Stimulated activated CD8-positive, alpha-beta memory T cell treated with anti-CD3 and anti-CD28 coated beads, Interleukin-12 subunit alpha, Interleukin-12 subunit beta, amount 100 ng/mL, for 1 hour (primary cell): ENCODE data around the gene HTR4.
"Not testable (repeated sequence)": the region's sequence is repeated elsewhere in the genome, so short reads cannot be mapped to it uniquely, and the experiment has no call there.

Experiments
- DNase-seq: peaks from one replicate; pipeline ENCODE4 v3.0.0-alpha.2; 2020; ENCODE audit warnings: low read depth

Gene HTR4

DNA sequence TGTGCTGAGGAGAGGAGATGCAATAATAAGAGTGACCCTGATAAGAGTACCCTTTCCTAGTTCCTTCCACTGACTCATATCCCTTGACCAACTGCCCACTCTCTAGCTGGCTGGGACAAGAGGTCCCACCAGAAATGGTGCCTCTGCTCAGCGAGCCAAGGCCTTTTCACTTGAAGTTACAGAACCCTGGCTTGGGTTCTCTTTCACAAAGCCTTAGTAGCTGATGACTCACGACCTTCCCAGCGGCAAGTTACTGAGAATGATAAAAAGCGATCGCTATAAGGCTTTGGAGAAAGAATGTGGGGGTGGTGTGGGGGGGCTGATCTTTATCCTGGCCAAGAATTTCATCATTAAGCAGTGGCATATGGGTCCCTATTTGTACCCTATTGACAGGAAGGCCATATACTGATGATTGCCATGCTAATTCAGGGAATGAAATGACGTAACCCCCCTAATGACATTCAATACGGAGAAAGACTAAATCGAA, 180.3 kb downstream of the HTR4 start:
- no peak for DNase-seq

DNA sequence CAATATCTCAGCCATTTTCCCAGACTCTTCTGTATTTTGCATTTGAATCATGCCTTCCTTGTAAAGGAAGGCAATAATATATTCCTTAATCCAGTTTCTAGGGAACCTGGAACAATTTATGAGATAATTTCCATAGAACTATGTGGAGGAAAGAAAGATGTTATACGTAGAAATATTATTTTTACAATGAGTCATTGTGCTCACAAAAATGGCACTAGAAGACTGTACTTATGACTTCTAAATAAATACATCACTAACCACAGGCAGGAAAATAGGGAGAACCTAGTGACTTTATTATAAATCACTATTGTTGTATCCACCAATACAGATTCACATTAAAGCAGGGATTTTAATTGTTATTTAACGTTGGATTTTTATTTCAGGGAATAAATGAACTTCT, 182.9 kb downstream of the HTR4 start:
- DNase-seq: no peak

- DNase-seq: no peak
Observed at GRCh38 chr5:148469501-148469935, 184.8 kb downstream of the HTR4 start.

GRCh38 chr5:148468746-148469145, 185.6 kb downstream of the HTR4 start:
- not testable (repeated sequence) for DNase-seq

DNA sequence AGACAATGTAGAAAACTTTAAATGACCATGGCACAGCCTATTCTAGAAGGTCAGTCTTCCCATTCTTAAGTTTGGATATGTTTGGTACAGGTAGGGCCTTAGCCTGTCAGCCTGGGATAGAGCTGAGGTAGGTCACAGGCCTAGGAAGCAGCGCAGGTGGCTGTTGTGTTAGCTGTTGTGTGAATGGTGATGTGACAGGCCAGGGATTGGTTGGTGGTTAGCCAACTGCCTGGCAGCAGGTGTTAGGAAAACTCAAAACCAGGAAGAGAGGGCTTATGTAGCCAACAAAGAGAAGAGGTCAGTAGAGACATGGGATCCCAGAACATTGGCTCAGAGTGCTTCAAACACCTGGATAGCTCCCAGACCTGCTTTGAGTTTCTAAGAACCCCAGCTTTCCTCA, 186.4 kb downstream of the HTR4 start:
- DNase-seq: no peak

GRCh38 chr5:148466236-148466580, 188.1 kb downstream of the HTR4 start:
- no peak for DNase-seq

DNA sequence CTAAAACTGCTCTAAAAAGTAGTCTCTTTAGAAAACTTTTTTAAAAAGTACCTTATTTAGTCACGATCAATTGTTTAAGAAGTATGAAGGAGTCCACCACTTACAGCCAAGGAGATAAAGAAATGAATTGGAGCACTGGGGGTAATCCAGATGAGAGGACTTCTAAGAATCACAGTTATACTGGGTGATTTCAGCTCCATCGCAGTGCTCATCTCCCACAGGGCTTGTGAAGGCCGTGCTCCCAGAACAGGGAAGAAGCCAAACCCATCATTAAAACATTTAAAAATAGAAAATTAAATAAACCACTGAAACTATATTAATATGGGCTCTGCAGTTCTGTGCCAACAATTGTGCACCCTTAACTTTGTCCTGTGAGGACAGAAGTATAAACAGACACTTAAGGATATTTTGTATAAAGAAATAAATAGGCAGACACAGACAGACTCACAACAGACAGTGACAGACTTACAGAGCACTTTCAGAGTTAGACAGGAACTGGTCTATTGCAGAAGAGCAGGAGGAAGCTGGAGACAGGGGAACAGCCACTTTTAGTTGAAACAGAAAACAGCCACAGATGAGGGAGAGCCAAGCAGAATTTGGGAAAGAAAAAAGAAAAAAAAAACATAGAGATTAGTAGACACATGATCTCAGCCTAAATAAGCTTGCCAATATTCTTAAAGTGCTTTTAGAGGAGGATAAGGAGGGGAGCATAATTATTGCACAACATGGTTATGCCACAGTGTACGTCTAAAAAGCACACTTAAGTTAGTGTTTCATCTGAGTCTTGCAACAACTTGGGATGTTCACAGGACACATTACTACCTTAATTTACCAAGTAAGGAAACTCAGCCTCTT, 188.7 kb downstream of the HTR4 start:
- no peak for DNase-seq

DNA sequence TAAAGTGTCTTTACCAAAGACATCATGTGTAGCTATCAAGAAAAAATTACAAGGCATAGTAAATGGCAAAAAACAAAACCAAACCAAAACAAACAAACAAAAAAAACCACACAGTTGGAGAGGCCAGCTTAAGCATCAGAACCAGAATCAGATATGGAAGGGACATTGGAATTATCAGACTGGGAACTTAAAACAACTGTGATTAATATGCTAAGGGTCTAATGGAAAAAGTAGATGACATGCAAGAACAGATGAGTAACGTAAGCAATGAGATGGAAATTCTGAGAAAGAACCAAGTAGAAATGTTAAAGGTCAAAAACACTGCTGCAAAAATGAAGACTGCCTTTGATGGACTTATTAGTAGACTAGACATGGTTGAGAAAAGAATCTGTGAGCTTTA, 194.7 kb downstream of the HTR4 start:
- DNase-seq: no peak

DNA sequence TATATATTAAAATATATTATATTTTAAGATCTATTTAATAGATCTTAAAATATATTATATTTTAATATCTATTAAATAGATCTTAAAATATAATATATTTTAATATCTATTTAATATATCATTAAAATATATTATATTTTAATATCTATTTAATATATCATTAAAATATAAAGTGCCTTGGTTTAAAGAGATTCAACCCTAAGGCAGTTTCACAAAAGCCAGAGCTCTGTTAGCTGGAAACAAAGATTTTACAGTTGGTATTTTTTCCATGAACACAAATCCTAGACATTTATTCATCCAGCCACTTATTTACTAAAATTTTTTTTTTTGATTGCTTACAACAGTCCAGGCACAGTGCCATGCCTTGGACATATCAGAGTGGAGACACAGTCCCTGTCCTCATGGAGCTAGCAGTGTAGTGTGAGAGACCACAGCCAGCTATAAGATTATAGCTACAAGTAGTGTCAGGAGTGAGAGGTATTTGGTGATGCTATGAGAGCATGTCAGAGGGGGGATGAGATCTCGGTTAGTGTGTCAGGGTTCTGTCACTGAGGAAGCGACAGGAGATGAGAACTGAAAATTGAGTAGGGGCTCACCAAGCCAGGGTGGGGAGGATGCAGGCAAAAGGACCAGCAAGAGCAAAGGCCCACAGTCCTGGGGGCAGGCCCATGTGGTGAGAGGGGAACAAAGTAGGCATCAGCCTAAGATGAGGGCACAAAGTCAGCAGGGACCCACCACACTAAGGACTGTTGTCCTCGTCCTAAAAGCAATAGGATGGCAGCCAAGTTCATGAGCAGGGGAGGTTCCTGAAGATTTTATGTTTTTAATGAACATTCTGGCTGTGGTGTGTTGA, 196.1 kb downstream of the HTR4 start:
- DNase-seq: no peak

GRCh38 chr5:148457183-148457620, 197.1 kb downstream of the HTR4 start:
- no peak for DNase-seq

DNA sequence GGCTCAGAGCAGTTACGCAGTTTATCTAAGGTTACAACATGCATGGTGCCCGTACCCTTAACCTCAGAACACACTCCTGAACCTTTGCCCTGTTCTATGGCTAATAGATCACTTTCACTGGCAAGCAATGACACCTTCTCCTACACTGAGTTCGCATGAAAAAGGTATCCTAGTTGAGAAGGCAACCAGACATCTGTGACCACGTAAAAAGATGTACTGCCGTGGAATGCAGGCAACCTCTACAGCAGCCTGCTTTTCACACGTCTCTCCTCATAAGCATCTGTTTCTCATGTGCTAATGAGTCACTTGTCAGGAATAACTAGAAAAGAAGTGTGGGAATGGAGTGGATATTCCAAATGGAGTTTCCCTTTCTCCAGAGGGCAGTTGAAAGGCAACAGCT, 199.1 kb downstream of the HTR4 start:
- DNase-seq: no peak

DNA sequence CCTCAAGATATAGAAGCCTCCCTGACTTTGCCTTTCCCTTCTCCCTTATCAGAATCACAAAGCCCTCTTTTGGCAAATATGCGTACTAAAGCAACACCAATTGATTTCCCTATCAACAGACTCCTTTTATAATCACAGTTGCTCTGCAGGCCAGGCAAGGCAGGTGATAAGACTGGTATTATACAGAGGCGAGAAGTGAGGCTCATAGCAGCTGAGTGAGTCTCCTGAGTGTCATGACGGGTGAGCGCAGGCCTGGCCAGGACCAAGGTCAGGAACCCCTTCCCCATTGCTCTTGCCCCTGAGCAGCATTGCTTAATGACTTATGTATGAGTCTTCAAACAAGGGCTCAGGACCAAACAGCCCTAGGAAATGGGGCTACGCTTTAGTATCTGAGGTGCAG, 199.8 kb downstream of the HTR4 start:
- DNase-seq: no peak

- no peak for DNase-seq
Observed at GRCh38 chr5:148452499-148453193, 201.7 kb downstream of the HTR4 start.

DNA sequence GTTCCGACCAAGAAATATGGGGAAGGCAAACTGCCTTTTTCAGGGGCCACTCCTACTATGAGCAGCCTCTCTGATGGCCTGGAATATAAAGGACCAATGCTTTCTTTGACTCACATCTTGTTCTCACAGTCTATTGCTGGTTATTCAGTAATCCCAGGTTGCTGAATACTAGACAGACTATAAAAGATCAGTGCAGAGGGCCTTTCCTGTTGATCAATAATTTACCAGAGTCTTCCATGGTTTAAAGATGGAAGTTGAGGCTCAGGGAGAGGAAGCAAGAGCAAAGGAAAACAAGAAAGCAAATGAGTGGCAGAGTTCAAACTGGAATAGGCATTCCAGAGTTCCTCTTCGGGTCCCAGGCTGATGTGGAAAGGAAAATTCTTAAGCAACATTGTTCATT, 207.7 kb downstream of the HTR4 start:
- DNase-seq: no peak

DNA sequence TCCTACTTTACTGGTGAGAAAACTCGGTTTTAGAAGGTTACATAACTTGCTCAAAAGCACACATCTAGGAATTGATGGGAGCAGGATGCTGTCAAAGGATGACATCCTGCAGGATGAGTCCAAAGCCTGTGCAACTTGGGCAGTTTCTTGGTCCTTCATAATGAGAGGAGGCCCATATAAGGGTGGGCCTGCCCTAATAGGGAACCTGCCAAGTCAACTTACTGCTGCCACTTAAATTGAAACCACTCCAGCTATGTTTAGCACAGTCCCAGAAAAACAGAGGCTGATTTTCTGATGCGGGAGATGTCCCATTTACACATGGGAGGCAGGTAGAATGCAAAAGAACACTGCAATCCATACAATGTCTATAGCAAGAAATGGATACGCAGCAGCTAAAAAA, 208.7 kb downstream of the HTR4 start:
- no peak for DNase-seq

DNA sequence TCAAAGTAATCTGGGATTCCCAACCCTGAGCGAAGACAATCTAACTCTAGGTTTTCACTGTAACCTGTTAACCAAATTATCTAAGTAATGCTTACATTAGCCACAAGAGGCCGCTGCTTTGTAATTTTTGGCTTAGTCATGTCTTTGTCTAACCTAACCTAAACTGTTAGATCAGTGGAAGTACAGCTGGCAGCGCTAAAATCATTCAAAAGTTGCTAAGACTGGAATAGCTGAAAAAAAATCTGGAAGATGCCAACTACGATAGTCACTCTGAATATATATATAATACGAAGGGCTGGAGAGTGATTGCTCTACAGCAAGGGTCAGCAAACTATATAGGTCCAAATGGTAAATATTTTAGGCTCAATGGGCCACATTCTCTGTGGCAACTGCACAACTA, 210.3 kb downstream of the HTR4 start:
- DNase-seq: peak; percentile 28

- no peak for DNase-seq
Observed at GRCh38 chr5:148443241-148443640, 211.1 kb downstream of the HTR4 start.

- no peak for DNase-seq
Observed at GRCh38 chr5:148438933-148439332, 215.4 kb downstream of the HTR4 start.

DNA sequence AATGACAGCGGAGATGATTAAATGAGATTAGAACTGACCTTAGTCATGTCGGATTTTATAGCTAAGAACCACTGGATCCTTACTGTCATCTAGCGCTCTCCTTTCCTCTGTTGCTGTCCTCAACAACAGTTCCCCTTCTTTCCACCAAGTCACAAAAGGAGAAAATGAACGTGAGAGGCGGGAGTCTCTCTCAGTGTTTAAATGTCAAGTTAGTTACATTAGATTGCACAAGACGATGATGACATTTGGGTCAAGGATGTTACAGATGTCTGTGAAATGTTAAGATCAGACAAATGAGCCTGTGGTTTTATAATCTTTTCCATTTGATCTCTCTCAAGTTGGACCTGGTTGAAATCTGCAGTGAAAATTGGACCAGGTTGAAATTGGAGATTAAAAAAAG, 217.1 kb downstream of the HTR4 start:
- no peak for DNase-seq

DNA sequence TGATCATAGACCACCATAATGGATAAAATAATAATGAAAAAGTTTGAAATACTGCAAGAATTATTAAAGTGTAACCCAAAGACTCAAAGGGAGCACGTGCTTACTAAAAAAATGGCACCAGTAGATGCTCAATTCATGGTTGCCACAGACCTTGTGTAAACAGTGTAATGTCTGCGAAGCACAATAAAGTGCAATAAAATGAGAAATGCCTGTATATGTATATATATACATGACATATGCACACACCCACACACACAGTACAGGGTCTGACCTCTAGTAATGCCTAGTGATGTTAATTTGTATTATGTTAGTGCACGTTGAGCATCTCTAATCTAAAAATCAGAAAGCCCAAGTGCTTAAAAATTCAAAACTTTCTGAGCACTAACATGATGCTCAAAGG, 218.3 kb downstream of the HTR4 start:
- DNase-seq: no peak

DNA sequence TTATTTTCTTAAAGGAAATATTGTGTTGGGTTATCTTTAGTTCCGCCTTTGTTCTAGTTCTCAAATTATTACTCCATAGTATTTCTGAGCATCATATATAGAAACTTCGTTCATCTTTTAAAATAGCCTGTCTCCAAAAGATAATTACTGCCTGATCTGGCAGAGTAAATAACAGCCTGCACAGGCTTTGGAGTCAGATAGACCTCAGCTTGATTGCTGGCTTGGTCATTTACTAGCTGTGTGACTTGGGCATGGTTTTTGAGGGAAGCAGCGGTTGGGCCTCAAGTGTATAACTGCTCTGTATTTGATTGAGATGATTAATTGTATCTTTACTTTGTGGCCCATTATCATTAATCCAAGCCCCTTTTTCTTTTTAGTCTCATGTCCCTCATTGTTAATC, 220.5 kb downstream of the HTR4 start:
- DNase-seq: no peak
